Measurements from ENCODE around the gene ACOT9.
"Not testable (repeated sequence)": the region's sequence is repeated elsewhere in the genome, so short reads cannot be mapped to it uniquely, and the experiment has no call there.

The ACOT9 gene

DNA sequence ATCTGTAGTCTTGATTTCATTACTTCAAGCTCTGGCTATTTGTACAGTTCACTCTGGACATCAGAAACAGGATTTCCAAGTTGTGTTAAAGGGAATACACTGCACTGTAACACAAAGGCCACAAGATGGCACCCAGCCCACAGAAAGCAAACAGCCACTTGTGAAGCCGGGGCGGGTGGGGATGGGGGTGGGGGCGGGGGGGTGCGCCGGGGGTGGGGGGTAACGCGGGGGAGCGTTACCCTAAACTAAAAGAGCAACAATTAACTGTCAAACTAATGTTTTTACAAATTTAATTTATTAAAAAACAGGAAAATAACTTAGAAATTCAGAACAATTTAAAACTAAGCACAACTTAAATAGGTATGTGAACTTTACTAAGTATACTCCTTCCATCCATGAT lies 48.5 kb downstream of the ACOT9 start:
- peak; percentile 3 for DNase-seq

DNA sequence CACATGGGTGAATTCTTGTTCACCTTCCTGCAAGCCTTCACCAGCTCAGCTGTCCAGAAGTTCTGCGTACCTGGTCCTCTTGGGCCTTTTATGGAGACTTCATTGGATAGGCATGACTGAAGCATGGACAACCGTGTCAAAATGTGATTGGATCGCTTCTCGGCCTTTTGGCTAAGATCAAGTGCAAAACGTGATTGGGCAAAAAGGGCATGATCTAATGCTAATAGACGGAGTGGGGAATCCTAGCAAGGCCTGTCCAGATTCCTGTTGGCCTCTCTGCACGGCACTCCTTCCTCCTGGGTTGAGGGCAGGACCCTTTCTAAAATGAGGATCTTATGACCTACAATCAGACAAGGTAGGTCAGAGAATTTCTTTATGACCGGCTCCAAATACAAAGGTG lies 50.9 kb downstream of the ACOT9 start:
- no peak for DNase-seq

DNA sequence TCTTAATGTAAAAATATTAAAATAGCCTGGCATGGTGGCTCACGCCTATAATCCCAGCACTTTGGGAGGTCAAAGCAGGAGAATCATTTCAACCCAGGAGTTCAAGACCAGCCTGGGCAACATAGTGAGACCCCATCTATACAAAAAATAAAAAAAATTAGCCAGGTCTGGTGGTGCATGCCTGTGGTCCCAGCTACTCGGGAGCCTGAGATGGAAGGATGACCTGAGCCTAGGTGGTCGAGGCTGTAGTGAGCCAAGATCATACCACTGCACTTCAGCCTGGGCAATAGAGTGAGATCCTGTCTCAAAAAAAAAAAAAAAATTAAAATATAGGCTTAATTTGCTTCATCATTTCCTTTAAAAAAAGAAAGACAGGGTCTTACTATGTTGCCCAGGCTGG lies 66.6 kb downstream of the ACOT9 start:
- DNase-seq: not testable (repeated sequence)

DNA sequence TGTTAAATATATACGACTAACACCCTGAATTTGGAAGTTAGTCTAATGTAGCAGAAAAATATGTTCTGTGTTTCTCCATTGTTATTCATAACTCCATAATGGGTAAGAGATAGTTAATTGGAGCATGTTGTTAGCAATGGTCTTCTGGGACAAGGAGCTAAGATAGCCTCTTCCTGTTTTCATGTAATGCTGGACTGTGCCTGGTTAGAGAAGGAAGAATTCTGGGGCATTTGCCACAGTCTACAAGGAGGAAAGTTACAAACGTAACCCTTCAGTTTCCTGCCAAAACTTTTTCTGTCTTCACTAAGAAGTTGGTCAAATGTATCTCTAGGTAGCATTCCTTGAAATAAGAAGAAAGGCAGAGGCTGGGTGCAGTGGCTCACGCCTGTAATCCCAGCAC lies 70.0 kb downstream of the ACOT9 start:
- DNase-seq: no peak

DNA sequence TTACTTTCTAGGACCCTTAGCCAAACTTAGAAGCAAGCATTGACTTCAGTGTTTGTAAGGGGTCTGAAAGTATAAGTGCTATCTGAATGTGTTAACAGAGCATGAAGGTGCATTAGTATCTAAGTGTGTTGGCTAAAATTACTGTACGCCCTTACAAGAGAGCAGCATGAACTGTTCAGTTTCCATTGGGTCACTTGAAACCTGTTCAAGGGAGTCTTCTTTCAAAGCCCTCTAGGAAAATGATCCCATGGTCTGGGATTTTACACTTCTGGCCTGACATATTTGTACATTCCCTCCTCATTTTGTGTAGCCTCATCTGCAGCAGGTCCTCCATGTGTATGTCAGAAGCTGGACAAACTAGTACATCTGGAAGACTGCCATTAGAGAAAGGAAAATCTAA lies 72.5 kb downstream of the ACOT9 start:
- DNase-seq: no peak

DNA sequence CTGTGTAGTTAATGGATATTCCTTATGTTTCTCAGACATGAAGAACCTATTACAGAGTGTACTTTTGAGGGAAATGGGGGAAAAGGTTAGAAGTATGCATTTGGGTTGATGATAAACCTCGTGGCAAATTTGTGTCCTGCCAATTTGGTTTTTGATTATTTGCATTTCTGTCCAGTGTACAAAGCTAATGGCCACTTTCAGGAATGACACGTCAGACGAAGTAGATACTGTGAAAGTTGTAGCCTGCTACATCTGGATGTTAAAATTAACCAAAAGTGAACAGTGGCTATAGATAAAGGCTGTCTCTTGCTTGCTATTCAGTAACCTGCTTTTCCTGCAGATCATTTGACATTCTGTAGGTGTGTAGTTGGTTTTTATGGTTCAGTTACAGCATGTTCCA lies 74.7 kb downstream of the ACOT9 start:
- DNase-seq: no peak

DNA sequence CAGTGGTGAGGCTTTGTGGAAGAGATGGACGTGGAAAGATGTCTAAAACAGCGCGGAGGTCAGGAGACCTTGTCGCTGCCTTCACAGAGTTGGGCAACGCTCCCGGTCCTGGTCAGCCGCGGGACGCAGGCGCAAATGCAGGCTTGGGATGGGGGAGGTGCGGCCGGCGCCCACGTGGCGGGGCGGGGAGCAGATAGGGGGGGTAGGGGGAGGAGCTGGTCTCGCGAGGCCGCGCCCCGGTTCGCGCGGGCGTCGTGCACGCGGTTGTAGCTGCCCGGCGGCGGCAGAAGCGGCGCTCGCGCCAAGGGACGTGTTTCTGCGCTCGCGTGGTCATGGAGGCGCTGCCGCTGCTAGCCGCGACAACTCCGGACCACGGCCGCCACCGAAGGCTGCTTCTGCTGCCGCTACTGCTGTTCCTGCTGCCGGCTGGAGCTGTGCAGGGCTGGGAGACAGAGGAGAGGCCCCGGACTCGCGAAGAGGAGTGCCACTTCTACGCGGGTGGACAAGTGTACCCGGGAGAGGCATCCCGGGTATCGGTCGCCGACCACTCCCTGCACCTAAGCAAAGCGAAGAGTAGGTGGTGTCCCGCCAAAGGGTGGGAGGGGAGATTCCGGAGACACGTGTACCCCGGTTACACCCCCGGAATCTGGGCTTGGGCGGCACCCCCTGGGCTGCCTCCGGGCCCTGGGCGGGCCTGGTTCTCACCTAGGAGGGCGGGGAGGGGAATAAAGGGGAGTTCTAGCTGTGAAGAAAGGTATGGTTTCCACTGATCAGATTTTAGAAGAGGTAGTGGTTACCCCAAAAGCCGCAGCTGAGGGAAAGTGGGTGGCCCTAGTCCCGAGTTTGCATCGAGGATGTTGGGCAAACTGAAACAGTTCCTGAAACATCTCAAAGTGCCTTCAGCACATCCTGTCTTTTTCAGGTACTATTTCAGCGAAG lies 75.6 kb downstream of the ACOT9 start, which contains the start of gene PRDX4:
Gene PRDX4, plus strand, starts transcription at position 255 of the 939 bp plus-strand sequence. Its CDS starts 78 bp downstream, at position 333.
- DNase-seq: peak; percentile 78

DNA sequence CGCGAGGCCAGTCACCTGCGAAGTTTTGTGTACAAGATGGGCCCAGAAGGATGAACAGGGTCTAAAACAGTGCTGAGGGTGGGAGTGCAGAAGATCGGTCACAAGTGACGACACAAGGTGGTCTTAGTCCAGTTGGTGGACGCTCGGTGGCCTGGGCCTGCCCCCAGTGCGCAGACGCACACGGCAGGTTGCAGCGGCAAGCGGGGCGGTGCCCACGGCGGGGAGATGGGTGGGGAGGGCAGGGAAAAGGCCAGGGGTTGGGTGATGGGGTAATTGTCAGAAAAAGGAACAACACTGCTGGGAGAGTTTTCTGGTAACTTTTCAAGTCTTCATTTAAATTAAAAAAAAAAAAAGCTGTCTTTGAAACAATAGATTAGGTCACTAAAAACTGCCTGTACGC lies 76.8 kb downstream of the ACOT9 start:
- DNase-seq: no peak

DNA sequence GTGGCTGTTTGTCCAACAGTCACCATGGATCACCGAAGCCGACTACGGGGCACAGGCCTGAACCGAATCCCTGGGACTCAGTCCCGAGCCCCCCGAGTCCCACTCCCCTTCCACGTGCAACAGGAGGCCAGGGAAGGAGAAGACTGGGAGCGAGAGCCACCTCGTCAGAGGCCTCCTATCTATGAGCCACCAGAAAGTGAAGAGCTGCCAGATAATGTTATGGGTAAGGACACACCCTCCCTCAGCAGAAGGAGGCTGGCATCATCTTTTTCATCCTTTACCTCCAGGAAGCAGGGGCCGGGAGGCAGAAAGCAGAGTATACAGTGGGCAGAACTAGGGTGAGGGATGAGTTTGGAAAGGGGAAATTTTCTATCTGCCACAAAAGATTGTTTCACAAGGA lies 78.6 kb downstream of the ACOT9 start:
- DNase-seq: no peak

DNA sequence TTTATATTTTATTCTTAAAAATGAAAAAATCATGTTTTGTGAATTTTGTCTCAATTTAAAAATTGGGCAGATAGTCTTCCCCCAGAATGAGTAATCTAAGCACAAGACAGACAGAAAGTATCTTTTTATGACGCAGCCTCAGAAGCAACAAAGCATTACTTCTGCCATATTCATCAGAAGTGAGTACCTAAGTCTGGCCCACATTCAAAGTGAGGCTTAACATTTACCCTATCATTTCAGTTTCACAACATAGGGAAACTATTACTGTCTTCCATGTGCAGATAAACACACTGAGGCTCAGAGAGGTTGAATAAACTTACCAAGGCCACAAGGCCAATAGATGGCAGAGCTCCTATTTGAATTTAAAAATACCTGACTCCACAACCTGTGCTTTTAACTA lies 80.2 kb downstream of the ACOT9 start:
- no peak for DNase-seq

DNA sequence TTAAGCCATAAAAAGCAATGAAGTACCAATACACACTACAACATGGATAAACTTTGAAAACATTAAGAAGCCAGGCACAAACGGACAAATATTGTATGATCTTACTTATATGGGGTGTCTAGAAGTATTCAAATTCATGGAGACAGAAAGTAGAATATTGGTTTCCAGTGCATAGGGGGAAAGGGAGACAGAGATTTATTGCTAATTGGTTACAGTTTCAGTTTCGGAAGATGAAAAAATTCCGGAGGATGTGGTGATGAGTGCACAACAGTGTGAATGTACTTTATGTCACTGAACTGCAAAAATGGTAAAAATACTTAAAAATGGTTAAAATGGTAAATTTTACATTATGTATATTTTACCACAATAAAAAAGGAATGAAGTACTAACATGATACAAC lies 80.9 kb downstream of the ACOT9 start:
- no peak for DNase-seq

DNA sequence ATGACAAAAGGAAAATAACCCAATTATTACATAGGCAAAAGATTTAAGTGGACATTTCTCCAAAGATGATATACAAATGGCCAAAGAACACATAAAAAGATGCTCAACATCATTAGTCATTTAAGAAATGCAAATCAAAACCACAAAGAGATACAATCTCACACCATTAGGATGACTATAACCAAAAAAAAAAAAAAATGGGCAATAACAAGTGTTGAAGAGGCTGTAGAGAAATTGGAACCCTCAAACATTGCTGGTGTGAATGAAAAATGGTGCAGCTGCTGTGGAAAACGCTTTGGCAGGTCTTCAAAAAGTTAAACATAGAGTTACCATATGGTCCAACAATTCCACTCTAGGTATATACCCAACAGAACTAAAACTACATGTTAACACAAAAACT lies 81.4 kb downstream of the ACOT9 start:
- DNase-seq: no peak

DNA sequence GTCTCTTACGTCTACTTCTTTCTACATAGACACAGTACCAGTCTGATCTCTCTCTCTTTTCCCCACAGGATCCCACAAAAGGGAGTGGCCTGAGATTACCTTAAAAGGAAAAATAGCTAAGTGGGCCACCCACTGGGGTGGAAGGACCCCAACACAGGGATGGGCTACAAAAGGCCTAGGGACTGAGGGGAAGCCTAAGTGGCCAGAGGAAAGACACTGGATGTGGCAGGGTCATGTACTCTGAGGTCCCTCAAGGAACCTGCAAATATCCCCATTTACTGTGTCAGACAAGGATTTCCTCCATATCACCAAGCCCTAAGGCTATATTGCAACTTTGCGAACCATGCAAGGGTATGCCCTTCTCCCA lies 82.3 kb downstream of the ACOT9 start:
- DNase-seq: no peak

DNA sequence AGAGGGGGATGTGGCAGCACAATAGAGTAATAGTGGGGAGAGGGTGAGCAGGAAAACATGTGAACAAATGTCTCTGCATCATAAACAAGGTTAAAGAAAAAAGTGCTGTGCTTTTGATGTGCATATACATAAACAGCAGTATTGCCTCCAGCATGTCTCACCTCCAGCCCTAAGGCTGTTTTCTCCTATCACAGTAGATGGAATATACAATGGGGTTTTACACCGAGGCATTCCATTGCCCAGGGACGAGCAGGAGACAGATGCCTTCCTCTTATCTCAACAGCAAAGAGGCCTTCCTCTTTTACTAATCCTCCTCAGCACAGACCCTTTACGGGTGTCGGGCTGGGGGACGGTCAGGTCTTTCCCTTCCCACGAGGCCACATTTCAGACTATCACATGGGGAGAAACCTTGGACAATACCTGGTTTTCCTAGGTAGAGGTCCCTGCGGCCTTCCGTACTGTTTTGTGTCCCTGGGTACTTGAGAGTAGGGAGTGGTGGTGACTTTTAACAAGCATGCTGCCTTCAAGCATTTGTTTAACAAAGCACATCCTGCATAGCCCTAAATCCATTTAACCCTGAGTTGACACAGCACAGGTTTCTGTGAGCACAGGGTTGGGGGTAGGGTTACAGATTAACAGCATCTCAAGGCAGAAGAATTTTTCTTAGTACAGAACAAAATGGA lies 82.9 kb downstream of the ACOT9 start:
- DNase-seq: not testable (repeated sequence)

DNA sequence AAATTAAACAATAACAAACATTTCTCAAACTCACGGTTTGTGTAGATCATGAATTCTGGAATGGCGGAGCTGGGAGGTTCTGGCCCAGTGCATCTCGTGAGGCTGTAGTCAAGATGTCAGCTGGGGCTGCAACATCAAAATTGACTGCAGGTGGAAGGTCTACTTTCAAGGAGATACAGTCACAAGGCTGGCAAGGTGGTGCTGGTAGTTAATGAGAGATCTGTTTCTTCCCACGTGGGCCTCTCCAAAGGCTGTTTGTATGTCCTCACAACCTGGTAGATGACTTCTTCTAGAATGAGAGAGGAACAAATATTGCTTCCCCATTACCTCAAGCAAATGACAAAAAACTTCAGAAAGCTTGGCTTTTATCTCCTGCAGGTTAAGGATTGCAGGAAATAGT lies 83.7 kb downstream of the ACOT9 start:
- no peak for DNase-seq

DNA sequence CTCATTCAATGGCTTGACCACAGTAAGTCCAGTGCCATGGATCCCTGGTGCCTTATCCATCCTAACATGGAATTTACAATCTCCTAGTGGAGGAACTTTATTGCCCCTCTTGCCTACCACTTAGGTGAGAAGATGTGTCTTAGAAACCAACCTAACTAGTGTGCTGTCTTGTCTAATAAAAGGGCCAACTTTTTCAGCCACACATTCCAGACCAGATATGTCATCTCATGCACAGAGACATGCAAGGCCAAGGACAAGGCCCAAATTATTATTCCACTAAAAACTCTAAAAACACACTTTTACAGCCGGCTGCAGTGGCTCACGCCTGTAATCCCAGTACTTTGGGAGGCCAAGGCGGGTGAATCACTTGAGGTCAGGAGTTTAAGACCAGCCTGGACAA lies 86.4 kb downstream of the ACOT9 start:
- no peak for DNase-seq

DNA sequence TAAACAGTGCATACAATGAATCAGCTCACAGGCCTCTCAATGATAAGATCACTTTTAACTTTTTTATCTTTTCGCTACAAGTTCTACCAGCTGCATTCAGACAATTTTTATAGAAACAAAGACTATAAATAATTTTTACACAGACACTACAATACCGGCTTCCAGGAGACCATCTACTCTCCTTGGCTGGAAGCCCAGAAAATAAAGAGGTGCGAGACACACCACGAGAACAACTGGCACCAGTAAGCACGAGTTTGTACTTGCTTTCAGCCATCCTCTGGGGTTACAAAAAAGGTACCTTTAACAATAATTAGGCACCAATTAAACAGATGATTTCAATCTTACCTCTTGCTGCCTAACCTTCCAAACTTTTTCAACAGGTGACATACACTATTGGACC lies 87.0 kb downstream of the ACOT9 start:
- no peak for DNase-seq
